Measurements from ENCODE around the gene MAGI2.

MAGI2 gene

DNA sequence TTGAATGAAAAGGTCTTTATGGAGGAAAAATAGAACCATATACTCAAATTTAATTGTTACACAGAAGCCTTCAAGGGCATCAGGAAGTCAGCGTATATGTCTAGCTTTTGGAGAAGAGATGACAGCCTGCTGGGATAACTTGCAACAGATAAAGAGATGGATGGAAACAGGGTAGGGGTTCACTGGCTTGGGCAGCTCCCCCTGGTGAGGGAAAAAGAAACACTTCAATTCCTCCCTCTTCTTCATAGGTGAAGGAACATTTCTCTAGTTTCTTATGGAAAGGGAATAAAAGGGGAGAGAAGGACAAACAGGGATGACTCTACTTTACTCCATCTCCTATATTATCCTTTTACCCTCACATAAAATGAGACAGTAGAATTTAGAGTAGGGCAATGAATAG is 1019.2 kb downstream of the MAGI2 start:
- TF ChIP-seq ZC3H10 (CRISPR knock-in tag; IDR thresholded peaks at IDR 0.05) (no peak), PPARA (CRISPR knock-in tag; IDR thresholded peaks at IDR 0.05; ENCODE audit: borderline replicate concordance) (no peak), ARNTL (CRISPR knock-in tag; IDR thresholded peaks at IDR 0.05; ENCODE audit: borderline replicate concordance, low read depth) (no peak), TCF4 (CRISPR knock-in tag; IDR thresholded peaks at IDR 0.05; ENCODE audit: borderline replicate concordance) (no peak), ISL1 (CRISPR knock-in tag; IDR thresholded peaks at IDR 0.05) (no peak), TOX (CRISPR knock-in tag; IDR thresholded peaks at IDR 0.05; ENCODE audit: borderline replicate concordance) (no peak), ZFP30 (CRISPR knock-in tag; IDR thresholded peaks at IDR 0.05) (no peak), ZFP3 (CRISPR knock-in tag; IDR thresholded peaks at IDR 0.05) (no peak), ZNF70 (CRISPR knock-in tag; IDR thresholded peaks at IDR 0.05) (no peak), RARB (CRISPR knock-in tag; IDR thresholded peaks at IDR 0.05) (no peak), ZNF565 (CRISPR knock-in tag; conservative IDR thresholded peaks at IDR 0.05; ENCODE audit: low read depth) (no peak)
- TF ChIP-seq, protein P1, sequence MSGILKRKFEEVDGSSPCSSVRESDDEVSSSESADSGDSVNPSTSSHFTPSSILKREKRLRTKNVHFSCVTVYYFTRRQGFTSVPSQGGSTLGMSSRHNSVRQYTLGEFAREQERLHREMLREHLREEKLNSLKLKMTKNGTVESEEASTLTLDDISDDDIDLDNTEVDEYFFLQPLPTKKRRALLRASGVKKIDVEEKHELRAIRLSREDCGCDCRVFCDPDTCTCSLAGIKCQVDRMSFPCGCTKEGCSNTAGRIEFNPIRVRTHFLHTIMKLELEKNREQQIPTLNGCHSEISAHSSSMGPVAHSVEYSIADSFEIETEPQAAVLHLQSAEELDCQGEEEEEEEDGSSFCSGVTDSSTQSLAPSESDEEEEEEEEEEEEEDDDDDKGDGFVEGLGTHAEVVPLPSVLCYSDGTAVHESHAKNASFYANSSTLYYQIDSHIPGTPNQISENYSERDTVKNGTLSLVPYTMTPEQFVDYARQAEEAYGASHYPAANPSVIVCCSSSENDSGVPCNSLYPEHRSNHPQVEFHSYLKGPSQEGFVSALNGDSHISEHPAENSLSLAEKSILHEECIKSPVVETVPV (CRISPR knock-in tag; IDR thresholded peaks at IDR 0.05): no peak
- TF ChIP-seq, protein P2, sequence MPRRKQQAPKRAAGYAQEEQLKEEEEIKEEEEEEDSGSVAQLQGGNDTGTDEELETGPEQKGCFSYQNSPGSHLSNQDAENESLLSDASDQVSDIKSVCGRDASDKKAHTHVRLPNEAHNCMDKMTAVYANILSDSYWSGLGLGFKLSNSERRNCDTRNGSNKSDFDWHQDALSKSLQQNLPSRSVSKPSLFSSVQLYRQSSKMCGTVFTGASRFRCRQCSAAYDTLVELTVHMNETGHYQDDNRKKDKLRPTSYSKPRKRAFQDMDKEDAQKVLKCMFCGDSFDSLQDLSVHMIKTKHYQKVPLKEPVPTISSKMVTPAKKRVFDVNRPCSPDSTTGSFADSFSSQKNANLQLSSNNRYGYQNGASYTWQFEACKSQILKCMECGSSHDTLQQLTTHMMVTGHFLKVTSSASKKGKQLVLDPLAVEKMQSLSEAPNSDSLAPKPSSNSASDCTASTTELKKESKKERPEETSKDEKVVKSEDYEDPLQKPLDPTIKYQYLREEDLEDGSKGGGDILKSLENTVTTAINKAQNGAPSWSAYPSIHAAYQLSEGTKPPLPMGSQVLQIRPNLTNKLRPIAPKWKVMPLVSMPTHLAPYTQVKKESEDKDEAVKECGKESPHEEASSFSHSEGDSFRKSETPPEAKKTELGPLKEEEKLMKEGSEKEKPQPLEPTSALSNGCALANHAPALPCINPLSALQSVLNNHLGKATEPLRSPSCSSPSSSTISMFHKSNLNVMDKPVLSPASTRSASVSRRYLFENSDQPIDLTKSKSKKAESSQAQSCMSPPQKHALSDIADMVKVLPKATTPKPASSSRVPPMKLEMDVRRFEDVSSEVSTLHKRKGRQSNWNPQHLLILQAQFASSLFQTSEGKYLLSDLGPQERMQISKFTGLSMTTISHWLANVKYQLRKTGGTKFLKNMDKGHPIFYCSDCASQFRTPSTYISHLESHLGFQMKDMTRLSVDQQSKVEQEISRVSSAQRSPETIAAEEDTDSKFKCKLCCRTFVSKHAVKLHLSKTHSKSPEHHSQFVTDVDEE (CRISPR knock-in tag; IDR thresholded peaks at IDR 0.05): no peak
- TF ChIP-seq, protein P3, sequence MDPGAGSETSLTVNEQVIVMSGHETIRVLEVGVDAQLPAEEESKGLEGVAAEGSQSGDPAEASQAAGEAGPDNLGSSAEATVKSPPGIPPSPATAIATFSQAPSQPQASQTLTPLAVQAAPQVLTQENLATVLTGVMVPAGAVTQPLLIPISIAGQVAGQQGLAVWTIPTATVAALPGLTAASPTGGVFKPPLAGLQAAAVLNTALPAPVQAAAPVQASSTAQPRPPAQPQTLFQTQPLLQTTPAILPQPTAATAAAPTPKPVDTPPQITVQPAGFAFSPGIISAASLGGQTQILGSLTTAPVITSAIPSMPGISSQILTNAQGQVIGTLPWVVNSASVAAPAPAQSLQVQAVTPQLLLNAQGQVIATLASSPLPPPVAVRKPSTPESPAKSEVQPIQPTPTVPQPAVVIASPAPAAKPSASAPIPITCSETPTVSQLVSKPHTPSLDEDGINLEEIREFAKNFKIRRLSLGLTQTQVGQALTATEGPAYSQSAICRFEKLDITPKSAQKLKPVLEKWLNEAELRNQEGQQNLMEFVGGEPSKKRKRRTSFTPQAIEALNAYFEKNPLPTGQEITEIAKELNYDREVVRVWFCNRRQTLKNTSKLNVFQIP (CRISPR knock-in tag; IDR thresholded peaks at IDR 0.05; ENCODE audit: borderline replicate concordance, low read depth): no peak
- TF ChIP-seq, protein P4, sequence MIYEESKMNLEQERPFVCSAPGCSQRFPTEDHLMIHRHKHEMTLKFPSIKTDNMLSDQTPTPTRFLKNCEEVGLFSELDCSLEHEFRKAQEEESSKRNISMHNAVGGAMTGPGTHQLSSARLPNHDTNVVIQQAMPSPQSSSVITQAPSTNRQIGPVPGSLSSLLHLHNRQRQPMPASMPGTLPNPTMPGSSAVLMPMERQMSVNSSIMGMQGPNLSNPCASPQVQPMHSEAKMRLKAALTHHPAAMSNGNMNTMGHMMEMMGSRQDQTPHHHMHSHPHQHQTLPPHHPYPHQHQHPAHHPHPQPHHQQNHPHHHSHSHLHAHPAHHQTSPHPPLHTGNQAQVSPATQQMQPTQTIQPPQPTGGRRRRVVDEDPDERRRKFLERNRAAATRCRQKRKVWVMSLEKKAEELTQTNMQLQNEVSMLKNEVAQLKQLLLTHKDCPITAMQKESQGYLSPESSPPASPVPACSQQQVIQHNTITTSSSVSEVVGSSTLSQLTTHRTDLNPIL (CRISPR knock-in tag; IDR thresholded peaks at IDR 0.05; ENCODE audit: low read depth): no peak
- no peak for ATAC-seq

DNA sequence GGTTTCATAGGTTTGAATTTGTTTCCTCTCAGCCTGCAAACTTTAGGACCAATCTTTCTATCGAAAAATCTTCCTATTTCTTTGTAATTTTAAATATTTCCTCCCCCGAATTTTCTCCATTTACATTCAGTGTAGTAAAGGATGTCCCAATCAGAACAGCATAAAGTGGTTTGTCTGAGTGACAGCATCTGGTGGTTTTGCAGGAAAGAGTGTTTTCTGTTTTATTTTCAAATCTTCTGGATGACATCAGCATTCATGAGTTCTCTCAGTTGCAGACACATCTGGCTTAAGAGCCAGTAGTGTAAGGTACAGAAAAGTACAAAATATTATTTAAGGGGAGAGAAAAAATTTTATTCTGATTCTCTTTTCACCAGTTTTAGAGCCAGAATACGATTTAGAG is 1020.0 kb downstream of the MAGI2 start:
- no peak for ATAC-seq
- no peak for TF ChIP-seq CSDC2 (CRISPR knock-in tag; IDR thresholded peaks at IDR 0.05)
- TF ChIP-seq ZNF70 (CRISPR knock-in tag; IDR thresholded peaks at IDR 0.05): no peak
- TF ChIP-seq GLIS3 (CRISPR knock-in tag; IDR thresholded peaks at IDR 0.05): no peak
- TF ChIP-seq SNAI2 (CRISPR knock-in tag; IDR thresholded peaks at IDR 0.05): no peak
- TF ChIP-seq TCF4 (CRISPR knock-in tag; IDR thresholded peaks at IDR 0.05; ENCODE audit: borderline replicate concordance): no peak
- TF ChIP-seq PPARA (CRISPR knock-in tag; IDR thresholded peaks at IDR 0.05; ENCODE audit: borderline replicate concordance): no peak
- TF ChIP-seq RARB (CRISPR knock-in tag; IDR thresholded peaks at IDR 0.05): no peak
- no peak for TF ChIP-seq ZFP3 (CRISPR knock-in tag; IDR thresholded peaks at IDR 0.05)
- TF ChIP-seq ESRRG (CRISPR knock-in tag; IDR thresholded peaks at IDR 0.05): no peak
- TF ChIP-seq, protein P2 (CRISPR knock-in tag; IDR thresholded peaks at IDR 0.05): no peak
- no peak for TF ChIP-seq ZNF565 (CRISPR knock-in tag; conservative IDR thresholded peaks at IDR 0.05; ENCODE audit: low read depth)
- no peak for TF ChIP-seq ISL1 (CRISPR knock-in tag; IDR thresholded peaks at IDR 0.05)
- TF ChIP-seq, protein P5, sequence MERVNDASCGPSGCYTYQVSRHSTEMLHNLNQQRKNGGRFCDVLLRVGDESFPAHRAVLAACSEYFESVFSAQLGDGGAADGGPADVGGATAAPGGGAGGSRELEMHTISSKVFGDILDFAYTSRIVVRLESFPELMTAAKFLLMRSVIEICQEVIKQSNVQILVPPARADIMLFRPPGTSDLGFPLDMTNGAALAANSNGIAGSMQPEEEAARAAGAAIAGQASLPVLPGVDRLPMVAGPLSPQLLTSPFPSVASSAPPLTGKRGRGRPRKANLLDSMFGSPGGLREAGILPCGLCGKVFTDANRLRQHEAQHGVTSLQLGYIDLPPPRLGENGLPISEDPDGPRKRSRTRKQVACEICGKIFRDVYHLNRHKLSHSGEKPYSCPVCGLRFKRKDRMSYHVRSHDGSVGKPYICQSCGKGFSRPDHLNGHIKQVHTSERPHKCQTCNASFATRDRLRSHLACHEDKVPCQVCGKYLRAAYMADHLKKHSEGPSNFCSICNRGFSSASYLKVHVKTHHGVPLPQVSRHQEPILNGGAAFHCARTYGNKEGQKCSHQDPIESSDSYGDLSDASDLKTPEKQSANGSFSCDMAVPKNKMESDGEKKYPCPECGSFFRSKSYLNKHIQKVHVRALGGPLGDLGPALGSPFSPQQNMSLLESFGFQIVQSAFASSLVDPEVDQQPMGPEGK (CRISPR knock-in tag; IDR thresholded peaks at IDR 0.05; ENCODE audit: borderline replicate concordance): no peak
- TF ChIP-seq, protein P3 (CRISPR knock-in tag; IDR thresholded peaks at IDR 0.05; ENCODE audit: borderline replicate concordance, low read depth): no peak
- no peak for TF ChIP-seq OSR1 (CRISPR knock-in tag; IDR thresholded peaks at IDR 0.05)

Measured in SK-N-SH treated with all-trans-retinoic acid at 6 μM for 48 hours (cell line).